Hepatocyte (in vitro differentiated cells): ENCODE data around the gene ZBTB4. TPM values are rescaled to one million over a fixed set of nuclear protein-coding genes. Genes with fewer than 3 reads are reported as not detected.

Experiments
- DNase-seq: peaks from one replicate; pipeline ENCODE4 v3.0.0-alpha.2; 2016; ENCODE audit warnings: low spot score
- H2AFZ ChIP-seq: fragments of 200-600 bp; sonication (generic); 2 replicates; pipeline ENCODE4 v1.6.0; 2016; ENCODE audit warnings: antibody characterized with exemption, mild to moderate bottlenecking
- H3K27ac ChIP-seq: fragments of 200-600 bp; sonication (generic); 2 replicates; pipeline ENCODE4 v1.5.1; 2016; ENCODE audit warnings: mild to moderate bottlenecking
- H3K27me3 ChIP-seq: fragments of 200-600 bp; sonication (generic); 2 replicates; pipeline ENCODE4 v1.6.1; 2016
- H3K36me3 ChIP-seq: fragments of 200-600 bp; sonication (generic); replicated peaks from 2 replicates; pipeline ENCODE4 v1.5.1; 2016; ENCODE audit warnings: low read depth; ENCODE audit not compliant: insufficient read depth
- H3K4me1 ChIP-seq: fragments of 200-600 bp; sonication (generic); 2 replicates; pipeline ENCODE4 v1.5.1; 2016; ENCODE audit warnings: mild to moderate bottlenecking, moderate library complexity; ENCODE audit not compliant: insufficient read depth
- H3K4me2 ChIP-seq: fragments of 200-600 bp; sonication (generic); 2 replicates; pipeline ENCODE4 v1.6.0; 2016
- H3K4me3 ChIP-seq: fragments of 200-600 bp; sonication (generic); 2 replicates; pipeline ENCODE4 v1.5.1; 2016; ENCODE audit warnings: mild to moderate bottlenecking
- H3K79me2 ChIP-seq: fragments of 200-600 bp; sonication (generic); 2 replicates; pipeline ENCODE4 v1.6.0; 2017; ENCODE audit warnings: mild to moderate bottlenecking
- H3K9me2 ChIP-seq: fragments of 200-600 bp; sonication (generic); replicated peaks from 2 replicates; pipeline ENCODE4 v1.6.0; 2017; ENCODE audit warnings: mild to moderate bottlenecking; ENCODE audit not compliant: insufficient read depth
- H3K9me3 ChIP-seq: fragments of 200-600 bp; sonication (generic); 2 replicates; pipeline ENCODE4 v1.5.1; 2016; ENCODE audit warnings: low read depth, mild to moderate bottlenecking
- H4K20me1 ChIP-seq: fragments of 200-600 bp; sonication (generic); 2 replicates; pipeline ENCODE4 v1.6.0; 2016; ENCODE audit warnings: mild to moderate bottlenecking; ENCODE audit not compliant: insufficient read depth, poor library complexity, severe bottlenecking
- EZH2 ChIP-seq: fragments of 200-600 bp; sonication (generic); IDR thresholded peaks from 2 replicates; pipeline ENCODE4 v1.6.1; 2016; ENCODE audit warnings: antibody characterized with exemption, mild to moderate bottlenecking, borderline replicate concordance
- EZH2phosphoT487 ChIP-seq: fragments of 200-600 bp; sonication (generic); IDR thresholded peaks from one replicate; pipeline ENCODE4 v1.6.1; 2018; ENCODE audit warnings: antibody characterized with exemption, mild to moderate bottlenecking, low read depth, moderate library complexity; ENCODE audit not compliant: unreplicated experiment, severe bottlenecking
- WGBS: methylation state at CpG from one replicate; pipeline ENCODE4 v1.1.6; 2016; ENCODE audit warnings: low lambda C conversion rate; ENCODE audit errors: missing lambda C conversion rate; 5-methylcytosine and 5-hydroxymethylcytosine counted together
- polyA plus RNA-seq: library from polyadenylated mRNA; unstranded; fragments of >200 nt; fragmentation: Nextera tagmentation; extraction: Ambion mirVana; gene quantifications from 2 replicates; pipeline ENCODE4 v1.2.1, GENCODE V29; 2016
- total RNA-seq: library from RNA; depleted of rRNA; stranded (reverse); fragments of >200 nt; gene quantifications from 2 replicates; pipeline ENCODE4 v1.2.3, GENCODE V29; 2014
- TF ChIP-seq, protein P1 (sequence below): fragments of 200-600 bp; sonication (generic); IDR thresholded peaks from 2 replicates; pipeline ENCODE4 v1.5.1; 2016; ENCODE audit warnings: antibody characterized with exemption, mild to moderate bottlenecking; ENCODE audit not compliant: poor library complexity

Gene ZBTB4
- total and polyA plus RNA-seq, 2 experiments from 2014 or later, result 20.8 to 27.1 TPM

DNA sequence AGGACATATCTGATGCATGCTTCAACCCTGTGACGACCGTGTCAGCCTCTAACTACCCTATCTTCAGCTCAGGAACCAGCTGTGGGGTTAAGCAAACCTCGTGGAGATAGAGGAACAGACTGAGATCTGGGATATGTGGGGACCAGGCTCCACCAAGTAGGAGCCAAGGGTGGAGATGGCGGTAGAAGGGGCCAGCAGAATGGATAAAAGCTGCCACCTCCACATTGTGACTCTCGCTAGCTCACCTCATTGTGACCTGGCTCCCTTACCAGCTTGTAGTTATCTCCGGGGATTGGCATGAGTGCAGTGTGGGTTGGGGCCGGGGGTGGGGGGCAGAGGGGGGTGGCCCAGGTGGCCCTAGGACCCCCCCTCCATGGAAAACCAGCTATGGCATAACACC is 54.1 kb downstream of the ZBTB4 start, which contains the start of gene SPEM2:
Gene SPEM2 (plus strand): TSS at position 301 of the 400 bp plus-strand sequence. CDS start 73 bp downstream, at position 374.
- WGBS, result 84% methylated on average over 7 of the region's 7 CpGs
- no peaks in the 10 kb centered on the region for H3K79me2 ChIP-seq

DNA sequence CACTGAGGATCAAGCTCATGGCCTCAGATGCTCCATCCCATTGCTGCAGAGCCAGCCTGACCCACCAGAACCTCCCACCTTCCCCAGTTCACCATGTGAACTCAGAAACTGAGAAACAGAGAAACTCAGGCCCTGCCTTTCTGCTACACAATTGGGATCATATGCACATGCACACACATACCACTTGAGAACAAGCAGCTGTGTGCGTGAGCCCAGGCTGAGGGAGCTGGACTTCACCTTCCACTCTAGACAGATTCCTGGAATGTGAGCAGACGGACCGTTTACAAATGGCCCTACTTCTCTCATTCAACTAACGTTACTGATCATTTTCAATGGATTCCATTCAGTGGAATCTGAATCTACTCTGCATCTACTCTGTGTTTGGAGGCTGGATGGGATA is 55.8 kb downstream of the ZBTB4 start:
- Histone ChIP-seq H3K27me3 (no peaks in the 10 kb centered on the region), H3K9me2 (no peaks in the 10 kb centered on the region), H3K9me3 (no peaks in the 10 kb centered on the region), H2AFZ (no peak overlapping the region), H3K79me2 (no peaks in the 10 kb centered on the region), H3K4me1 (no peaks in the 10 kb centered on the region), H3K4me2 (no peak overlapping the region), H3K27ac (no peak overlapping the region), H4K20me1 (no peaks in the 10 kb centered on the region), H3K4me3 (no peak overlapping the region), H3K36me3 (no peaks in the 10 kb centered on the region)
- no peak for DNase-seq
- 69% methylated on average over 4 of the region's 4 CpGs for WGBS
- TF ChIP-seq EZH2, result no peak
- TF ChIP-seq, protein P1, sequence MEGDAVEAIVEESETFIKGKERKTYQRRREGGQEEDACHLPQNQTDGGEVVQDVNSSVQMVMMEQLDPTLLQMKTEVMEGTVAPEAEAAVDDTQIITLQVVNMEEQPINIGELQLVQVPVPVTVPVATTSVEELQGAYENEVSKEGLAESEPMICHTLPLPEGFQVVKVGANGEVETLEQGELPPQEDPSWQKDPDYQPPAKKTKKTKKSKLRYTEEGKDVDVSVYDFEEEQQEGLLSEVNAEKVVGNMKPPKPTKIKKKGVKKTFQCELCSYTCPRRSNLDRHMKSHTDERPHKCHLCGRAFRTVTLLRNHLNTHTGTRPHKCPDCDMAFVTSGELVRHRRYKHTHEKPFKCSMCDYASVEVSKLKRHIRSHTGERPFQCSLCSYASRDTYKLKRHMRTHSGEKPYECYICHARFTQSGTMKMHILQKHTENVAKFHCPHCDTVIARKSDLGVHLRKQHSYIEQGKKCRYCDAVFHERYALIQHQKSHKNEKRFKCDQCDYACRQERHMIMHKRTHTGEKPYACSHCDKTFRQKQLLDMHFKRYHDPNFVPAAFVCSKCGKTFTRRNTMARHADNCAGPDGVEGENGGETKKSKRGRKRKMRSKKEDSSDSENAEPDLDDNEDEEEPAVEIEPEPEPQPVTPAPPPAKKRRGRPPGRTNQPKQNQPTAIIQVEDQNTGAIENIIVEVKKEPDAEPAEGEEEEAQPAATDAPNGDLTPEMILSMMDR, result no peak
- no peak for TF ChIP-seq EZH2phosphoT487

More for the DNA sequence above, 54.1 kb downstream of the ZBTB4 start, which contains the start of gene SPEM2:
- Histone ChIP-seq H4K20me1 (no peaks in the 10 kb centered on the region), H3K36me3 (no peaks in the 10 kb centered on the region), H3K4me1 (no peaks in the 10 kb centered on the region), H3K9me2 (no peaks in the 10 kb centered on the region), H3K4me2 (no peak within 1 kb of the TSS), H2AFZ (no peak within 1 kb of the TSS), H3K4me3 (no peak within 1 kb of the TSS), H3K27ac (no peak within 1 kb of the TSS), H3K9me3 (no peaks in the 10 kb centered on the region), H3K27me3 (no peaks in the 10 kb centered on the region)
- TF ChIP-seq EZH2phosphoT487 (no peak), EZH2 (no peak)
- TF ChIP-seq, protein P1, result no peak
- DNase-seq, result no peak

DNA sequence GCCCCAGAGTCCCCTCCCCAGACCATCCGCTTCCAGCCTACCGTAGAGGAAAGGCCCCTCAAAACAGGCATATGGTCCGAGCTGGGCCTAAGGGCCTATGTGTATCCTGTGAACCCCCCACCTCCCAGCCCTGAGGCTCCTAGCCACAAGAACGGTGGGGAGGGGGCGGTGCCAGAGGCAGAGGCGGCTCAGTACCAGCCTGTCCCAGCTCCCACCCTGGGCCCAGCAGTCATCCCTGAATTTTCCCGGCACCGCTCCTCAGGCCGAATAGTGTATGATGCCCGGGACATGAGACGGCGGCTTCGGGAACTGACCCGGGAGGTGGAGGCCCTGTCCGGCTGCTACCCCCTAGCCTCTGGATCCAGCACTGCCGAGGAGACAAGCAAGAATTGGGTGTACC is 58.2 kb downstream of the ZBTB4 start:
- no peaks in the 10 kb centered on the region for H3K36me3 ChIP-seq
- WGBS, result 94% methylated on average over 16 of the region's 16 CpGs
- no peaks in the 10 kb centered on the region for H3K9me2 ChIP-seq
- no peaks in the 10 kb centered on the region for H4K20me1 ChIP-seq
- no peak overlapping the region for H3K27ac ChIP-seq
- no peak overlapping the region for H3K4me3 ChIP-seq
- no peaks in the 10 kb centered on the region for H3K79me2 ChIP-seq
- H2AFZ ChIP-seq, result no peak overlapping the region
- H3K4me2 ChIP-seq, result no peak overlapping the region
- TF ChIP-seq, protein P1, result no peak
- no peak for TF ChIP-seq EZH2
- no peak for TF ChIP-seq EZH2phosphoT487
- H3K4me1 ChIP-seq, result no peaks in the 10 kb centered on the region
- no peaks in the 10 kb centered on the region for H3K27me3 ChIP-seq
- no peaks in the 10 kb centered on the region for H3K9me3 ChIP-seq
- DNase-seq, result no peak
